Right ventricle myocardium inferior (tissue), 1 donor: Measurements from ENCODE around the gene FSTL4. TPM values are rescaled to one million over a fixed set of nuclear protein-coding genes. Genes with fewer than 3 reads are reported as not detected.
A peak's percentile ranks its signal among the peaks of the same experiment; 100 is the strongest.

Source experiments
- ATAC-seq: fragments of 200-7000 bp; cut with Tn5 transposase; one replicate; pipeline ENCODE4 v1.9.1; 2020; ENCODE audit warnings: mild to moderate bottlenecking, moderate library complexity
- DNase-seq: peaks from one replicate; pipeline ENCODE4 v3.0.0; 2021; ENCODE audit errors: missing footprints
- intact Hi-C: fragments of 100-400 bp; cut with DNase I; formaldehyde crosslinking; loops from one replicate; pipeline ENCODE4 v1.11.0; 2022
- total RNA-seq: library from RNA; stranded (reverse); fragmentation: NEBNext Ultra II Directional; extraction: Animal tissue kit (Norgen Biotek cat#: 25700); gene quantifications from one replicate; pipeline ENCODE4 v1.2.1, GENCODE V29; 2021
- donor health status: DM: no; HTN: yes; CAD: no; lungs with severe emphysema.

The FSTL4 gene
- total RNA-seq, 1 donor from 2014 or later = not detected

DNA sequence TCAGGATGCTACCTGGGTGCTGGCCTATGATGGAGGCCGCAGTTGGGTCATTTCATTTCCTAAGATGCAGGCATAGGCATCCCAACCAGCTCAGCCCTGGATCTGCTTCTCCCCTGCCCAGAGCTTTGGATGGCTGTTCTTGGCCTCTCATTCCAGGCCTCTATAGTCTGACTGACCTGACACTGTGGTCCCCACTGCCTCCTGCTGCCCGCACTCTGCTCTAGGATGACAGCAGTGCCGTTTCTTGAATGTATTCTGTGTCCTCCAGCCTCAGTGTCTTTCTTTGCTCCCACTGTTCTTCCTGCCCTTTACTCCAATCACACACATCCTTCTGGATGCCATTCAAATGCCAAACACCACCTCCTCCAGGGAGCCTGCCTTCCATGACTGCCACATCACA is 324.8 kb downstream of the FSTL4 start:
- DNase-seq (no peak), ATAC-seq (no peak)
- intact Hi-C loops = loop anchor here (5.0 kb wide), 1 partner anchor 175 kb away; no protein-coding TSS in a partner anchor

DNA sequence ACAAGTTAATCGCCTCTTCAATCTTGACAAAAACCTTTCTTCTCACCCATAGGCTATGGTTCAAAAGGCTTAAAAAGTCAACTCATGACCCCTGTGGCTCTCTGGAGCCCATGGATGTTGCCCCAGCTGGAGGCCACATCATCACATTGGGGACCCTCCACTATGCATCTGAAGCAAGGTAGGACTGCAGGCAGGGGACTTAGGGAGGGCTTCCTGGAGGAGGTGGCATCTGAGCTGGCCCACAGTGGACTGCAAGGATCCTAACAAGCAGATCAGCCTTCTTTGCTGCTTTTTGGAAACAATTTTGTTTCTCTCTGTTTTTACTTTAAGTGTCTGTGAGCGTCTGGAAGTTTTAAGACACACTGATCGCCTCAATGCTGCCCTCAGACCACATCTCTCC is 325.9 kb downstream of the FSTL4 start:
- DNase-seq (no peak), ATAC-seq (no peak)
- intact Hi-C loops = loop anchor here (5.0 kb wide), 1 partner anchor 174 kb away; no protein-coding TSS in a partner anchor

DNA sequence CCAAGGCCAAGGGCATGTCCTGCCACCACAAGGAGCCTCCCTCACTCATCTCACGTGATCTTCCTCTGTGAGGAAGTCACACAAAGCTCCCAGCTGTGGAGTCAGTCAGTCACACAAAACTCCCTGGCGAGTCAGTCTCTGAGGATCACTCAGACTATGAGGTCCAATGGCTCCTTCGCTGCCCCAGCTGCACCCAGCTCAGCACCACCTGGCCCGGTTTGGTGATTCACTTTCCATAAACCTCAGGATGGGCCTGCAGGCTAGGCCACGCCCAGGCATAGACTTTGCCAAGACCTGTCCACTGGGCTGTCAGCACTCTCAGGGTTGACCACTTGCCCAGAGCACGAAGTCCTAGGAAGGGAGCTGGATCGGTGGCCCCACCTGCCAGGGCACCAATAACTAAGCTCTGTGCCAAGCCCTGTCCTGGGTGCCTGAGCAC is 326.7 kb downstream of the FSTL4 start:
- DNase-seq = no peak
- intact Hi-C loops = loop anchor here (5.0 kb wide), 1 partner anchor 173 kb away; no protein-coding TSS in a partner anchor
- peak; percentile 93 for ATAC-seq

DNA sequence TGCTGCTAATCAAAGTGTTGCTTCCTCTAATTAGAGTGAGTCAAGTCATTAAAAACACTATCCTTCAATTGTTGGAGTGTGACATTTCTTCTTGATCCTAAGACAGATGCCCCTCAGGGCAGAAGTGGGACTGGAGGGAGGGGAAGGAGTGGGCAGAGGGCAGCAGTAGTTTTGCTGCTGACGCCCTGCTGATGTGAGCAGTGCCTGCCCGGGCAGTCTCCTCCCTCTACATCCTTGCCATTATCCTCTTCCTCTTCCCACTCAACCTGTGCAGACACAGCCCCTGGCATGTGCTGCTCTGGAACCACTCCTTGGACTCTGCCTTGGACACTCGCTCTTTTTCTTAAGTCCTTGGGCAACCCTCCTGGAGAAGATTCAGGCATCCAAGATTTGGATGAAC is 328.0 kb downstream of the FSTL4 start:
- DNase-seq (no peak), ATAC-seq (no peak)
- intact Hi-C loops = no loop called here

DNA sequence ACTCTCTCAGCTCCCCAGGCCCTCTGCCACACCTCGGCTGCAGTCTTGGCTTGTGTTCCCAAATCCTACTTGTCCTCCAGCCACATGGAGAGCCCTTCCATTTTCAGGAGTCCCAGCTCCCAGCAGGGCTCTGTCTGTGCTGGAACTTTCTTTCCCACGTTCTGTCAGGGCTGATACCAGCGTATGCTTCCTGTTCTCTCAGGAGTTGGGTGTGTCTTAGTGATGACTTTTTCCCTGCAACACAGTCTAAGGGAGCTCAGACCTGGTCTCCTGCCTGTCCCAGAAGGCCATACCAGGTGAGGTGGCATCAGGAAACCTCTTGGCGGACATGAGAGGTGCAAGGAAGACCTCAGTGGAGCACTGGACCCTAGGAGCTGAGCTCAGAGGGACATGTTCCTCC is 334.0 kb downstream of the FSTL4 start:
- DNase-seq (no peak), ATAC-seq (no peak)
- intact Hi-C loops = no loop called here

DNA sequence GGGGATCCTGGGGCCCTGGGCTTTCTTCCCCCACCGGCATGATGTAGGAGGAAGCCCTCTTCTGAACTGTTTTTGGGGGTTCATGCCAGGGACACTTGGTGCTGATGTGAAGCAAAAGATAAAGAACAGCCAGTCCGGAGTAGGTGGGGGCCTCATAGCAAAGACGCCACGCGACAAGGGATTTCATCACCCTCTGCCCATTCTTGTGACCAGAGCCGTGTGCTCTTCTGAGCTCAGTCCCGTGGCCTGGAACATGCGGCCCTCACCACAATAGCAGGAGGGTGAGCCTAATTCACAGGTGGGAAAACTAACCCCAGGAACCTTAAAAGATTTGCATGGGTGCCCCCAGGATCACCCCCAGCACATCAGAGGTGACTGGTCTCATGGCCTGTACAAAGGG is 334.6 kb downstream of the FSTL4 start:
- intact Hi-C loops = no loop called here
- ATAC-seq = no peak

DNA sequence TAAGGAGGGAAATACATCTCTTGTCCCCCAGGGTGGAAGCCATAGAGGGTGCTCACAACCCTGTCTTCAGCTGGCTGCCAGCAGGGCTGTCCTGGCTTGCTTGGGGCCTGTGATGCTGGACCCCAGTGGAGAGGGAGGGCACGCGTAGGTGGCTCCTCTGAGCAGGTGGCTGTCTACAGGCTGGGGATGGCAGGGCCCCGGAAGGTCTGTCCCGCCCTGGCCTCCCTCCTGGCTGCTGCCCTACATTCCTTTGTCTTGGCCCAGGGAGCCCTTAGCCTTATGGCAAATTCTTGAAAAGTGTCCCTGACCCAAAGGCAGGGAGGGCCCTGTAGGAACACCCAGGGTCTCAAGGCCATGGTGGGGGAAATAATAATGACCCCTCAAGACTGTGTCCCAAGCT is 336.2 kb downstream of the FSTL4 start:
- intact Hi-C loops = no loop called here
- ATAC-seq (no peak), DNase-seq (no peak)

More for the DNA sequence above, 334.6 kb downstream of the FSTL4 start:
- no peak for DNase-seq

DNA sequence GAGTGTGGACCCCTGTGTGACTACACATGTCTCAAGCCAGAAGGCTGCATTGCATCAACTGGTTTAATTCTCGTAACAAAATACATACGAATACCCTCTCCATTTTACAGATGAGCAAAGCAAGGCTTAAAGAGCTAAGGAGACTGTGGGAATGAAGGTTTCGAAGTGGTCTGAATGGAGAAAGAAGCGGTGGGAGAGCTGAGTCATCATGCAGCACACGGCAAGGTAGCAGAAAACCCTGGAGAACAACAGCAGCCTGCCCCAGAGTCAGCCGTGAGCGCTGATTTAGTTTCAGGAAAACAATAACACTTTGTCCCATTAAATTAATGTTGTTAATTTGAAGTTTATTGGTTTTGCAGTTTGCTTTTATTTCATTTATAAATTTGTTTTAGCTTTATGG is 336.7 kb downstream of the FSTL4 start:
- ATAC-seq (no peak), DNase-seq (no peak)
- intact Hi-C loops = no loop called here

DNA sequence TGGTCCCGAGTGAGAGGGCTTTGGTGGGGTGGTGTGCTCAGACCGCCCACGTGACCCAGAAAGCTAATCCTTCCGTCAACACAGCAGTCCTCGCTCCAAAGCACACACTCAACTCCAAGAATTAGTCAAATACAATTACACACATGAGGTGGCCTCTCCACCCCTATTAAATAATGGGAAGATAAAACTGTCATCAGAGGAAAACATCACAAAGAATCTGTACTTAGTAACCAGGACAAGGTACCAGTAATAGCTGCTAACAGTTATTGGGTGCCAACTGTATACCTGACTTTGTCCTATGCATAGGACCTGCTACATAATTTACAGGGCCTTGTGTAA is 337.8 kb downstream of the FSTL4 start:
- intact Hi-C loops = no loop called here
- DNase-seq (no peak), ATAC-seq (no peak)

DNA sequence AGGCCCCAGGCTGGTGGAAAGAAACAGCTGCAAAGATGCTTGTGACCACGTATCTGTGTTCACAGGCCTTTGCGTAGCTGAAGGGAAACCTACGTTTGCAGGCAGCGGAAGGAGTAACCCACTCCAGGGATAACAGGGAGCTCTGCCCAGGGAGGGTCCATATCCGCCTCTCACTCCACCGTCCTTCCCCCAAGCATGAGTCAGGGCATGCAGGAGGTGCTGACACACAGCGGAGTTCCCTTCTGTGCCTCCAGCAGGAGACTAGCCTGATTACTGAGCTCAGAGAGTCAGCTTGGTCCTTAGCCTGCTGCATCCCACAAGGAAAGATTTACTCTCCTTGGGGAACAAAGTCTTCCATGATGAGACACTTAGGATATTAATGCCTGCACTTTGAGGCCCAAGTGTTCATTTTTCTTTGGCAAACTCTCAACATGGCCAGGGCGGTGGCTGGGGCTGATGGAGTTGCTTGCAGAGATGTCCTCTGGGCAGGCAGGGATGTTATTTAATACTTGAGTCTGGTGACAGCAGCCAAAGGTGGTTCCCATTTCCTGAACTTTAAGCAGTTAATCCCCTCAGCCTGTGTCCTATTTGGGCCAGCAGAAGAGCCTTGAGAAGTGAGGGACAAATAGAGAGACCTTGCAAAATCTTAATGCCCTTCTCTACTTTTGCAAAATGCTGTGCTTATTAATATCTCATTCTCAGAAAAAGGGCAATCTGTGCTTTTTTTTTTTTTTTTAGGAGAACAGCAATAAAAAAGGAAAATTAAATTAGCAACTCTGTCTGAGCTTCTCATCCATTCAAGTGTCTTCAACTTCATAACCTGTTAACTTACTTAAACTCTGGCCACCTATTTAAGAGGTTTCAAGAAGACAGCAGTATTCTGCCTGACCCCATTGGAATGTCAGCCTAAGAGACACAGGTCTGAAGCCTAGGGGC is 338.4 kb downstream of the FSTL4 start:
- DNase-seq = no peak
- ATAC-seq = no peak
- intact Hi-C loops = no loop called here

DNA sequence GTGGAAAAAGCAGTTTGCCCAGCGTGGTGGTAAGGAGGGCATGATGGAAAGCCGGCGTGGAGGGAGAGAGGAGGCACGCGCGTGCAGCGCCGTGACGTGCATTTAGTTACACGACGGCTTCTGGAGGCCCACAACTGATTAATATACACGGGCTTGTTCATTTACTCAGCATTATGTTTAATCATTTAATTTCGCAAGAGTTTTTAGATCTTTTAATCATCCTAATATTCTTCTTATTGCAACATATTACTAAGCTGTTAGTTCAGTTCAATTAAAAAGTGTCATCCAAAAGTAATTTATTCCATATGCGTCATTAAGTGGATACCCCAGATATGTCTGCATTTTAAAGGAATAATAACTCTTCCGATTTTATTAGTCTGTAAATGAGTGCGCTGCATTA is 340.0 kb downstream of the FSTL4 start:
- DNase-seq (no peak), ATAC-seq (no peak)
- intact Hi-C loops = no loop called here

DNA sequence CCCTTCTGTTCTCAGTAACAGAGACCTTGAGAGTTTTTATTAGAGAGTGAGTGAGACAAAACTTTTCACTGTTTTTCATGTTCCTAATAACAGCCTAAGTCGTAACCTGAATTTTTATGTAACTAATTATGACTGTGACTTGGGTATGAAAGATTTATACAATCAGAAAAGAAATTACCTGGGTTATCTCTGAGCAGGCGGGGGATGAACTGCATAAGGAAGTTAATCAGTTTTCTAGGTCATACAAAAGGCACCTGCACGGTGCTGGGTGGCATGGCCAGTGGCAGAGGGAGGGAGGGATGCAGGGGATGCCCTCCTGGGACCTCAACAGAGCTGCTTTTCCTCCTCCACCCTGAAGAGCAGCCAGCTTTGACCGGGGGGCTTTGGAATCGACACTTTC is 340.7 kb downstream of the FSTL4 start:
- intact Hi-C loops = no loop called here
- DNase-seq (no peak), ATAC-seq (no peak)

DNA sequence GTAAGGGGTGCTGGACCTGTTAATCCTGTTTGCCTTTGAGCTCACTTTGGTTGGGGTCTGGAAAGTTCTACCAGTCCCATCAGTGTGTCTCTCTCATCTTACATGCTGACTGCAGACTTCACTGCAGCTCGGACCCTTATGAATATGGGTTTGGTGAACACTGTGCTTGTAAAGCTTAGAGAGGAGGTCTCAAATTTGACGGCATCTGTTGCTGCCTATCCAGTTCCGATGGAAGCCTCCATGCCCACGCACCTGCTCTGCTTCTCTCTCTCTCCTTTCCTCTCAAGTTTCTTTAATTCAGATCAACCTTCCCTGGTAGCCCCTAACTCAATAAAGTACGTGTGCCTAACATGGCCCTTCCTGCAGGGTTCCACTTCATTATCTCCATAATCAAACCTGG is 342.6 kb downstream of the FSTL4 start:
- DNase-seq (no peak), ATAC-seq (no peak)
- intact Hi-C loops = no loop called here

DNA sequence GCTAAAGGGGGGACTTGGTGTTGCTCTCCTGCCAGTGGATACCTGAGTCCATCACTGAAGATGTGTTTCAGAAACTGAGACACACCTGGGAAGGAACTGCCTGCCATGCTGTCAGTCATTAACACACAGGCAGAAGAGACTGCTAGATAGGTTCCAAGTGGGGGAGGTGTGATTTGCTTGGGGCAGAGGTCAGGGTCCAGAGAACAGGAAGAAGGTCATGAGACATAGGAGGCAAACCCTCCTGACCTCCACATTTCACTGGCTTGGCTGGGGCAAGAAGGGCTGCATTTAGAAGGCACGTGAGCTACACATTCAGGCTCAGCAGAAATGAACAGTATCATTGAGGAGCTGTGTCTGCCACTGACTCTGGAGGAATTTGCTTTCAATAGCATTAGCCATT is 344.7 kb downstream of the FSTL4 start:
- intact Hi-C loops = no loop called here
- ATAC-seq = no peak
- no peak for DNase-seq

DNA sequence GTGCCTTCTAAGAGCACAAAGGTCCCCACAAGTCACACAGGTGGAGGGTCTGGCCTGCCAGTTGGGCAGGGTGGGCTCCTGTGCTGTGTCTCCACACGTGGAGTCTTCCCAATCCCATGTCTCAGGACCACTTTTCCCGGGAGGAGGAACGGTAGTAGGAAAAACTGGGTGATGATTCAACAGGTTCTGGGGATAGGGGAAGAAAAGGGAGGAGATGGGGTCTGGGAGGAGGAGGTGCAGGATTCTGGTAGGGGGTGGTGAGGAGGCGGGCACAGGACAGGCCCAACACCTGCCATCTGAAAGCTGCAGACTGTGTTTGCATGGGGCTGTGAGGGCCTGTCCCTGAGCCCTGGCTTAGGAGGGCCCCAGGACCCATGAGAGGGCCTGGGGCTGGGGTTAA is 345.4 kb downstream of the FSTL4 start:
- DNase-seq (no peak), ATAC-seq (no peak)
- intact Hi-C loops = no loop called here

DNA sequence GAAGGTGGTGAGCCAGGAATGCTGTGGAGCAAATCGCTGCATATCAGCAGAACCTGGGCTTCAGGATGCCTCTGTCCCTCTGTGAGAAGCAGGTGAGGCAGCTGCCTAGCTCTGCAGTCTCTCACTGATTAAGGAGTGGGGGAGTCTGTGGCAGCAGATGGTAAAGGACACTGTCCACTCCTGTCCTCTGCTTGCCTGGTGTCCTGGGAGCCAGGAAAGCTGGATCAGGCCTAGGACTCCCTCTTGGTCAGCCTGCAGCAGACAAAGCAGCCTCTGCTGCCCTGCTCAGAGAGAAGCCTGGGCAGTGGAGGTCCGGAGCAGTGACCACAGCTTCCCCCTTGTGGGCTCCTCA is 345.8 kb downstream of the FSTL4 start:
- no peak for ATAC-seq
- DNase-seq = no peak
- intact Hi-C loops = no loop called here

DNA sequence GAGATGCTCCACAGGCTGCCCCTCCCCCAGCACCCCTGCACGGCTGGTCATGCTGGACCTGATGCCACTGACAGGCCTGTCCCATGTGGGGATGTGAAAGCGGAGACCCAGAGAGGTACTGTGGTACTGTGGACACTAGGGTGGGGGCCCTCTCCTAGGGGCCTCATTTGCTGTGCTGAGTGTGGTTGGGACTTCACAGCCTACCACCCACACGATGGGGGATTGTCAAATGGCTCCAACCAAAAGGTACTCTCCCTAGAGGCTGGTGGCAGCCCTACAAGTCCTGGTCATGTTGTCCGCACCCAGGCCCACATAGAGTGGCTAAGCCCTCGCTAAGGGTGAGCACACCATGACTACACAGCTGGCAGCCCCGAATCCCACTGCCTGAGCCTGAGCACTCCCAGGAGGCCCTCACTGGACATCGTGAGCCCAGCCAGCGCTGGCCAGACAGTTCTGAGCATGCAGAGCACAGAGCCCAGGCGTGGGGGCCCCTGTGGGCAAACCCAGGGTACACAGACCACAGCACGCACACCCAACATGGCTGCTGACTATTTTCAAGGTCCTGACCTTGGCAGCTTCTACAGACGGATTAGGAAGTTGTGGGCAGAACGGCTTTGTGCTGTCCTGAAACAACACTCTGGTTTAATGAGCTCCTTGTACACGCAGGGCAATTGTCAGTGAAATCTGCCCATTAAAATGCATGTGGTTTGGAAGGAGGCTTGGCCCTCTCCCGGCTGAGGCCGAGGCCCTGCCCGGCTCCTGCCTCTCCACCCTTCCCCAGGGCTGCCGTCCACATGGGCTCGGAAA is 346.4 kb downstream of the FSTL4 start:
- DNase-seq (no peak), ATAC-seq (no peak)
- intact Hi-C loops = no loop called here

DNA sequence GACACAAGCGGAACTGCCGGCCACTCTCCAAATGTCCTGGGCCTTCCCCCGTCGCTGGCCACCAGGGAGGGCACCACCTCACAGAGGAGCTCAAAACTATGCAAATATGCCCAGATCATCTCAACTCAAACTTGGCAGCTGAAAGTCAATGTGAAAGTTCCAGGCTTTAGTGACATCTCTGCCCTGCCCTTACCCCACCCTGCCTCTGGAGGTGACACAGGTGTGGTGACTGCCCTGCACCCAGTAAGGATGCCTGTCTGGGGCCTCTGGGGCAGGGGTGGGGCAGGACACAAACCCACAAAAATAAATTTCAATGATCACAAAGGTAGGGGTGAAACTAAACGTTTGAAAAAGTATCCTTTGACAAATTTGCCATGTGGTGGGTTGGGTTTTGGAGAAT is 347.1 kb downstream of the FSTL4 start:
- ATAC-seq (no peak), DNase-seq (no peak)
- intact Hi-C loops = no loop called here

DNA sequence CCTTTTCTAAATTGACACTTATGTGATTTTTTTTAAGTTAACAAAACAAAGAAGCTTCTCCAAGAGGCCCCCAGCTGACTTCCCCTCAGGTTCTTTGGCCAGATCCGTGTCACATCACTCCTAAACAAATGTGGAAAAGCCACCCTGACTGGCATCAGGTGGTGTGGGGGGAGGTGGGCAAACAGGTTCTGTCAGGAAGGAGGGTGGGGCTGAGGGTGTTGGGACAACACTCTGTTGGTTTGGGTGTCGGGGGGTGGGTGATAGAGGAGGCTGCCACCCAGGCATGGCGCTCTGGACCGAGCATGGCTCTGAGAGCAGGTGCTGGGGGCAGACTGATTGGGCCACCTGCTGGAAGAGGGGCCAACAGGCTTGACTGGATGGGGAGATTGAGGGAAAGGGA is 349.7 kb downstream of the FSTL4 start:
- DNase-seq (no peak), ATAC-seq (no peak)
- intact Hi-C loops = no loop called here

DNA sequence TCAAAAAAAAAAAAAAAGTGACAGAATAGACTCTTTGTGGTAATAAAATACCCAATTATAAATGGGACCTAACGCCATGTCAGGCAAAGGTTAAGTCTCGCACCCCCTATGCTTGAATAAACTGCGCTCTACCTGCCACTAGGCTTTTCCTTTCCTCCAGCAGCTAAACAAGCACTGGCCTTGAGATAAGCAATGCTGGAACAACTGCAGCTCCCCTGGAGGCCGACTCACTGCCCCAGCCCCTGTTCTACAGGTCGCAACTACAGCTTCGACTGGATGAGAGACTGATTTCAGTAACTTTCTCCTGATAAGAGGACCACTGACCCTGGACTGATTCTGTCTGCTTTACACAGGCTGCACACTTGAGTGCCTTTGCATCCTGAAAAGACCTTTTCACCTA is 350.3 kb downstream of the FSTL4 start:
- DNase-seq = no peak
- ATAC-seq = no peak
- intact Hi-C loops = no loop called here
